HEK293 (cell line): ENCODE results near the gene STRBP.

Source experiments
- ELK4 ChIP-seq: IDR thresholded peaks from 2 replicates; pipeline ENCODE4 v1.6.1; 2011; ENCODE audit warnings: mild to moderate bottlenecking, low read depth, low read length, borderline replicate concordance
- FEZF1 ChIP-seq: fragments of 450-650 bp; formaldehyde crosslinking; IDR thresholded peaks from 2 replicates; pipeline ENCODE4 v1.5.1; 2016; ENCODE audit warnings: missing biosample characterization, missing genetic modification characterization
- GFI1B ChIP-seq: fragments of 450-650 bp; formaldehyde crosslinking; IDR thresholded peaks from 2 replicates; pipeline ENCODE4 v1.5.1; 2016; ENCODE audit warnings: missing biosample characterization, missing genetic modification characterization
- GLIS1 ChIP-seq: fragments of 450-650 bp; formaldehyde crosslinking; IDR thresholded peaks from 2 replicates; pipeline ENCODE4 v1.5.1; 2016; ENCODE audit warnings: missing biosample characterization, missing genetic modification characterization
- OVOL3 ChIP-seq: fragments of 450-650 bp; formaldehyde crosslinking; IDR thresholded peaks from 2 replicates; pipeline ENCODE4 v1.5.1; 2016; ENCODE audit warnings: missing biosample characterization, missing genetic modification characterization
- PRDM1 ChIP-seq: fragments of 450-650 bp; formaldehyde crosslinking; IDR thresholded peaks from 2 replicates; pipeline ENCODE4; 2016; ENCODE audit warnings: missing biosample characterization, missing genetic modification characterization
- PRDM6 ChIP-seq: fragments of 450-650 bp; formaldehyde crosslinking; IDR thresholded peaks from 2 replicates; pipeline ENCODE4 v1.5.1; 2017; ENCODE audit warnings: missing biosample characterization, missing genetic modification characterization
- SETDB1 ChIP-seq: IDR thresholded peaks from one replicate; pipeline ENCODE4 v1.6.1; 2017; ENCODE audit warnings: mild to moderate bottlenecking, low read length, moderate library complexity, mixed read lengths; ENCODE audit not compliant: insufficient read length
- SP7 ChIP-seq: fragments of 450-650 bp; formaldehyde crosslinking; IDR thresholded peaks from 2 replicates; pipeline ENCODE4 v1.5.1; 2016; ENCODE audit warnings: missing biosample characterization, missing genetic modification characterization
- TCF7L2 ChIP-seq: IDR thresholded peaks from 2 replicates; pipeline ENCODE4 v1.6.1; 2011; ENCODE audit warnings: low read depth, mild to moderate bottlenecking, inconsistent platforms, low read length, moderate library complexity, borderline replicate concordance
- TRIM28 ChIP-seq: IDR thresholded peaks from 2 replicates; pipeline ENCODE4 v1.6.1; 2011; ENCODE audit warnings: low read length, control low read depth, borderline replicate concordance
- YY2 ChIP-seq: fragments of 450-650 bp; formaldehyde crosslinking; IDR thresholded peaks from 2 replicates; pipeline ENCODE4 v1.5.1; 2016; ENCODE audit warnings: missing biosample characterization, missing genetic modification characterization
- ZBTB11 ChIP-seq: fragments of 450-650 bp; formaldehyde crosslinking; conservative IDR thresholded peaks from 2 replicates; pipeline ENCODE4 v1.5.1; 2016; ENCODE audit warnings: low read depth, missing biosample characterization, missing genetic modification characterization
- ZFHX2 ChIP-seq: fragments of 450-650 bp; formaldehyde crosslinking; conservative IDR thresholded peaks from 2 replicates; pipeline ENCODE4 v1.5.1; 2016; ENCODE audit warnings: missing biosample characterization, missing genetic modification characterization
- ZNF10 ChIP-seq: fragments of 450-650 bp; formaldehyde crosslinking; IDR thresholded peaks from 2 replicates; pipeline ENCODE4 v1.5.1; 2017; ENCODE audit warnings: missing biosample characterization, missing genetic modification characterization
- ZNF146 ChIP-seq: fragments of 450-650 bp; formaldehyde crosslinking; IDR thresholded peaks from 2 replicates; pipeline ENCODE4 v1.5.1; 2016; ENCODE audit warnings: missing biosample characterization, missing genetic modification characterization
- ZNF16 ChIP-seq: fragments of 450-650 bp; formaldehyde crosslinking; IDR thresholded peaks from 2 replicates; pipeline ENCODE4 v1.5.1; 2016; ENCODE audit warnings: low read depth, missing biosample characterization, missing genetic modification characterization
- ZNF174 ChIP-seq: fragments of 450-650 bp; formaldehyde crosslinking; IDR thresholded peaks from 2 replicates; pipeline ENCODE4 v1.5.0; 2017; ENCODE audit warnings: missing biosample characterization, mild to moderate bottlenecking, missing genetic modification characterization
- ZNF211 ChIP-seq: fragments of 450-650 bp; formaldehyde crosslinking; IDR thresholded peaks from 2 replicates; pipeline ENCODE4 v1.5.1; 2016; ENCODE audit warnings: low read depth, missing biosample characterization, missing genetic modification characterization
- ZNF214 ChIP-seq: fragments of 450-650 bp; formaldehyde crosslinking; IDR thresholded peaks from 2 replicates; pipeline ENCODE4 v1.5.1; 2017; ENCODE audit warnings: missing biosample characterization, mild to moderate bottlenecking, missing genetic modification characterization, borderline replicate concordance
- ZNF274 ChIP-seq, 2 experiments: fragments of 200-500 bp in 1 of 2; fragments of 450-650 bp in 1 of 2; sonication (Bioruptor generic) in 1 of 2; formaldehyde crosslinking in 1 of 2; IDR thresholded peaks; 2 replicates each; pipeline versions ENCODE4 v1.5.1 to v1.6.1; 2014 to 2016; ENCODE audit warnings: borderline replicate concordance in 1 of 2, inconsistent platforms in 1 of 2, low read length in 1 of 2, missing biosample characterization in 1 of 2, missing genetic modification characterization in 1 of 2
- ZNF311 ChIP-seq: fragments of 450-650 bp; formaldehyde crosslinking; IDR thresholded peaks from 2 replicates; pipeline ENCODE4 v1.5.1; 2017; ENCODE audit warnings: missing biosample characterization, missing genetic modification characterization, borderline replicate concordance
- ZNF335 ChIP-seq: fragments of 450-650 bp; formaldehyde crosslinking; conservative IDR thresholded peaks from 2 replicates; pipeline ENCODE4 v1.5.1; 2016; ENCODE audit warnings: missing biosample characterization, missing genetic modification characterization
- ZNF350 ChIP-seq: fragments of 450-650 bp; formaldehyde crosslinking; IDR thresholded peaks from 2 replicates; pipeline ENCODE4 v1.5.0; 2017; ENCODE audit warnings: missing biosample characterization, mild to moderate bottlenecking, missing genetic modification characterization
- ZNF449 ChIP-seq: fragments of 450-650 bp; formaldehyde crosslinking; IDR thresholded peaks from 2 replicates; pipeline ENCODE4 v1.5.1; 2017; ENCODE audit warnings: missing biosample characterization, mild to moderate bottlenecking, missing genetic modification characterization, moderate library complexity
- ZNF48 ChIP-seq: fragments of 450-650 bp; formaldehyde crosslinking; IDR thresholded peaks from 2 replicates; pipeline ENCODE4 v1.5.1; 2016; ENCODE audit warnings: missing biosample characterization, missing genetic modification characterization
- ZNF514 ChIP-seq: fragments of 450-650 bp; formaldehyde crosslinking; IDR thresholded peaks from 2 replicates; pipeline ENCODE4 v1.5.1; 2016; ENCODE audit warnings: missing biosample characterization, missing genetic modification characterization
- ZNF561 ChIP-seq: fragments of 450-650 bp; IDR thresholded peaks from 2 replicates; pipeline ENCODE4 v1.5.1; 2018; ENCODE audit warnings: missing biosample characterization, missing genetic modification characterization, borderline replicate concordance
- ZNF621 ChIP-seq: fragments of 450-650 bp; formaldehyde crosslinking; IDR thresholded peaks from 2 replicates; pipeline ENCODE4 v1.5.1; 2017; ENCODE audit warnings: missing biosample characterization, missing genetic modification characterization
- ZNF623 ChIP-seq: fragments of 450-650 bp; formaldehyde crosslinking; IDR thresholded peaks from 2 replicates; pipeline ENCODE4 v1.5.1; 2016; ENCODE audit warnings: missing biosample characterization, missing genetic modification characterization
- ZNF654 ChIP-seq: fragments of 450-650 bp; formaldehyde crosslinking; IDR thresholded peaks from 2 replicates; pipeline ENCODE4 v1.5.1; 2016; ENCODE audit warnings: low read depth, missing biosample characterization, missing genetic modification characterization
- ZNF776 ChIP-seq: fragments of 450-650 bp; formaldehyde crosslinking; IDR thresholded peaks from 2 replicates; pipeline ENCODE4 v1.5.0; 2017; ENCODE audit warnings: missing biosample characterization, missing genetic modification characterization, borderline replicate concordance
- ZNF843 ChIP-seq: fragments of 450-650 bp; formaldehyde crosslinking; IDR thresholded peaks from 2 replicates; pipeline ENCODE4 v1.5.1; 2016; ENCODE audit warnings: missing biosample characterization, missing genetic modification characterization
- ZSCAN16 ChIP-seq: fragments of 450-650 bp; formaldehyde crosslinking; IDR thresholded peaks from 2 replicates; pipeline ENCODE4 v1.5.1; 2016; ENCODE audit warnings: missing biosample characterization, missing genetic modification characterization
- ZSCAN30 ChIP-seq: fragments of 450-650 bp; IDR thresholded peaks from 2 replicates; pipeline ENCODE4 v1.5.1; 2018; ENCODE audit warnings: missing biosample characterization, mild to moderate bottlenecking, missing genetic modification characterization, moderate library complexity

The STRBP gene

GRCh38 chr9:123217128-123217654, 51.2 kb downstream of the STRBP start (continued):
- no peak for TF ChIP-seq ZBTB11 (tag by site-specific recombination)
- TF ChIP-seq ZNF335 (tag by site-specific recombination) = no peak
- no peak for TF ChIP-seq GLIS1 (tag by site-specific recombination)
- TF ChIP-seq ZNF843 (tag by site-specific recombination) = peak; percentile 91
- TF ChIP-seq ZNF10 (tag by site-specific recombination) = no peak
- TF ChIP-seq ZNF311 (tag by site-specific recombination) = no peak
- no peak for TF ChIP-seq ZSCAN16 (tag by site-specific recombination)
- TF ChIP-seq TRIM28 = no peak
- peak; percentile 89 for TF ChIP-seq FEZF1 (tag by site-specific recombination)
- no peak for TF ChIP-seq ZSCAN30 (tag by site-specific recombination)
- TF ChIP-seq PRDM1 = no peak
- no peak for TF ChIP-seq ZNF623 (tag by site-specific recombination)
- no peak for TF ChIP-seq ZNF776 (tag by site-specific recombination)
- TF ChIP-seq ZFHX2 = no peak
- TF ChIP-seq ELK4 = no peak
- TF ChIP-seq ZNF514 (tag by site-specific recombination) = no peak
- peak; percentile 93 for TF ChIP-seq TCF7L2
- no peak for TF ChIP-seq ZNF146 (tag by site-specific recombination)
- no peak for TF ChIP-seq ZNF214 (tag by site-specific recombination)
- TF ChIP-seq ZNF174 = no peak
- peak; percentile 74 for TF ChIP-seq PRDM6 (tag by site-specific recombination)
- TF ChIP-seq ZNF16 (tag by site-specific recombination) = no peak
- no peak for TF ChIP-seq ZNF621 (tag by site-specific recombination)
- no peak for TF ChIP-seq YY2
- peak; percentile 91 for TF ChIP-seq ZNF449 (tag by site-specific recombination)
- TF ChIP-seq ZNF654 = no peak
- peak; percentile 57; the same call in 1 of the 2 replicates for TF ChIP-seq SP7 (tag by site-specific recombination)
- no peak for TF ChIP-seq ZNF48 (tag by site-specific recombination)
- TF ChIP-seq ZNF350 (tag by site-specific recombination) = no peak
- TF ChIP-seq OVOL3 = 0 out of 2 replicates have a peak, but pooled peaks have one; percentile 42
- TF ChIP-seq ZNF274 (IDR thresholded peaks at IDR 0.05; ENCODE audit: low read length) = no peak
- no peak for TF ChIP-seq ZNF274 (tag by site-specific recombination; IDR thresholded peaks at IDR 0.05; ENCODE audit: borderline replicate concordance)
- no peak for TF ChIP-seq SETDB1
- peak; percentile 70; the same call in 1 of the 2 replicates for TF ChIP-seq GFI1B (tag by site-specific recombination)
- TF ChIP-seq ZNF561 (tag by site-specific recombination) = no peak
- TF ChIP-seq ZNF211 (tag by site-specific recombination) = no peak
